Inflammatory macrophage (primary cell): Measurements from ENCODE around the gene FALEC.

Source experiments
- DNase-seq, 2 donors: peaks; one replicate each; pipeline ENCODE4 v3.0.0-alpha.2; 2020 to 2022
- total RNA-seq, 18 experiments: gene quantifications; one replicate each; lab custom pipeline; 2026; ENCODE audit warnings: mixed read lengths in 6 of 18, inconsistent platforms in 2 of 18; lab: John Stamatoyannopoulos, UW

The FALEC gene
- total RNA-seq: 0 to 0.16 (median 0.02) reads per million in 18 experiments

DNA sequence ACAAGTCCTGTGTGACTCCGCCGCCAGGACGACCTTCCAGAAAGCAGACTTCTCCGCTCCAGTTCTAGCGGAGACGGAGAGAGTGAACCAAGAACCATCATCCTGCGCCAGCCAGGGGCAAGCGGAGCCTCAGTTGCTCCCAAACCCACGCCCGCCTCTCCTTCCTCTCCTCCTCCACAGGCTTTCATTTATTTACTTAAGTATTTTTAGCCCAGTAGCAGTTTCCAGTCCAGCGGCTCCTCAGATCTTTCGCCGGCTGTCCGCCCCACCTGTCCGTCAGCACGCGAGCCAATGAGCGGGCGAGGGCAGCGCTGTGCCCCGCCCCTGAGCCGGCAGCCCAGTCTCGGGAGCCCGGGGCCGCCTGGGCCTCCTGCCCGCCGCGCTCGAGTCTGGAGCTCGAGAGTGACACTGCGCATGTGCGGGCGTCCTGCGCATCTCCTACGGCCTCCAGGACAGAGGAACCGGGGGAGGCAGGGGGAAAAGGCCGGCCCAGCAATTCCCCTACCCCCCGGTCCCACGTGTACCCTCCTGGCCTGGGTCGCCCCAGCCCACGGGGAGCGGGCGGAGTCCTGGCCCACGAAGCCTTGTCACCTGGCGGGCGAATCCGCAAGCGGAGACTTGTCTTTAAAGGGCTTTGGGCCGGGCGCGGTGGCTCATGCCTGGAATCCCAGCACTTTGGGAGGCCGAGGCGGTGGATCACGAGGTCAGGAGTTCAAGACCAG is at the start of gene FALEC:
FALEC (plus strand) TSS at position 425 of the 722 bp plus-strand sequence.
- DNase-seq: peak; percentile 96 to 97

DNA sequence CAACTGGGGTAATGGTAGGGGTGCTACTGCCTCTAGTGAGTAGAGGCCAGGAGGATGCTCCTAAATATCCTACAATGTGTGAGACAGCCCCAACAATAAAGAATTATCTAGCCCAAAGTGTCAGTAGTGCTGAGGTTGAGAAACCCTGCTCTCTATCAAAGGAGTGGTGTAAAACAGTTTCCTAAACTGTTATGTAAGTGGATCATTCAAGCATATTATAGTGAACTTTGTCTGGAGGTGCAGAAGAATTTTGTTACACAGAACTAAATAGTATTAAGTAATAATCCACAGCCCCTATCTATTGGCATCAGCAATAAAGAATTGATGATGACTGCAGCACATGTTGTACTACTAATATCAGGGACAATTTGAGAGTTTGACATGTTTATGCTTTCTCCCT is 48.6 kb upstream of the FALEC start:
- DNase-seq: no peak

DNA sequence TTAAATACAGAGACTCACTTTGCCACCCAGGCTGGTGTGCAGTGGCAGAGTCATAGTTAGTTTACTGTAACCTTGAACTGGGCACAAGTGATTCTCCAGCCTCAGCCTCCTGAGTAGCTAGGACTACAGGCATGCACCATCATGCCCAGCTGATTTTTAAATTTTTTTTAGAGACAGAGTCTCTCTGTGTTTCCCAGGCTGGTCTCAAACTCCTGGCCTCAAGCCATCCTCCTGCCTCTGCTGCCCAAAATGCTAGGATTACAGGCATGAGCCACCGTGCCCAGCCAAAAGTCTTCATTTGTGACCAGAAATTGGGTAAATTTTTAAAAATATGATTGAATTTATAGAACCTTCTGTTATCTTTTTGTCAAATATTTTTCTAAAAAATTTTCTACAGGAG is 46.3 kb upstream of the FALEC start:
- no peak for DNase-seq

DNA sequence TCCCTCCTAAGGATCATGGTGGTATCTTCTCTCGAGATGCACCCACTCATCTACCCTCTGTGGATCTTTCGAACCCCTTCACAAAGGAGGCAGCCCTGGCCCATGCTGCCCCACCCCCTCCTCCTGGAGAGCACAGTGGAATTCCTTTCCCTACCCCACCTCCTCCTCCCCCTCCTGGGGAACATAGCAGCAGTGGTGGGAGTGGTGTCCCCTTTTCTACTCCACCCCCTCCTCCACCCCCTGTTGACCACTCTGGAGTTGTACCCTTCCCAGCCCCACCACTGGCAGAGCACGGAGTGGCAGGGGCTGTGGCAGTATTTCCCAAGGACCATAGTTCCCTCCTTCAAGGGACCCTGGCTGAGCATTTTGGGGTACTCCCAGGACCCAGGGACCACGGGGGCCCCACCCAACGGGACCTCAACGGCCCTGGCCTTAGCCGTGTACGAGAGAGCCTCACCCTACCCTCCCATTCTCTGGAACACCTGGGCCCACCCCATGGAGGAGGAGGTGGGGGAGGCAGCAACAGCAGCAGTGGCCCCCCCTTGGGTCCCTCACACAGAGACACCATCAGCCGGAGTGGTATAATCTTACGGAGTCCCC is 42.9 kb upstream of the FALEC start:
- no peak for DNase-seq

DNA sequence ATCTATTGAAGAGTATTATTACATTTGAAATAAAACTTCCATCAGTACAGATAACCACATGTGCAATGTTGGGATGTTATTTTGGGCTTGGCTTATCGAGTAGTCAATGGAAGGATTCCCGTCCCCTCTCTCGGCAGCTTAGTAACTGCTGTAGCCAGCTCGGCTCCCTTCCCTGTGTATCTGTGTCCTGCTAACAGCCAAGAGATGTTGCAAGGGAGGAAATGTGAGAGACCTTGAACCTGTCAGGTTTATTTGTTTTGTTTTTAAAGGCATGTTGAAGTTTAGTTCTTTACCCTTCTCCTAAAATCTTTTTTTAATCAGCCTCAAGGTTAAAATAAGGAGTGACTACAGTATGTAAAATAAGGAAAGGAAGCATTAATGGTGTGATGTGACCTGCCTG is 41.9 kb upstream of the FALEC start:
- no peak for DNase-seq

DNA sequence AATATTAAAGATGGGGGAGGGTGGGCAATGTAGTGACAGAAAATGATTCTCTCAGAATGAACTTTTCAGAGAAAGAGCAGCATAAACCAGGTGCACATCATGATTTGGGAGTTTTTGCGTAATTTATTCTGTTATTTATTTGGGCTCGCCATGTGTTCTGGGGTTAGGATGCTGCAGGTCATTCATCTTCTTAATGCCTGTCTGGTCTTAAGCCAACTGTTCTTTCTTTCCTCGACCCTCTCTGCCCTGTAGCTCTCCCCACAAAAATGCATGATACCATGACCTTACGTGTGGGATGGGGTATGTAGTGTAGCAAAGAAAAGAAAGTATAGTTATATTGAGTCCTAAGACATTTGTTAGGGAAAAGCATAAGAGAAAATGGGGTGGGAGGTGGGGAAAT is 40.7 kb upstream of the FALEC start:
- DNase-seq: no peak

DNA sequence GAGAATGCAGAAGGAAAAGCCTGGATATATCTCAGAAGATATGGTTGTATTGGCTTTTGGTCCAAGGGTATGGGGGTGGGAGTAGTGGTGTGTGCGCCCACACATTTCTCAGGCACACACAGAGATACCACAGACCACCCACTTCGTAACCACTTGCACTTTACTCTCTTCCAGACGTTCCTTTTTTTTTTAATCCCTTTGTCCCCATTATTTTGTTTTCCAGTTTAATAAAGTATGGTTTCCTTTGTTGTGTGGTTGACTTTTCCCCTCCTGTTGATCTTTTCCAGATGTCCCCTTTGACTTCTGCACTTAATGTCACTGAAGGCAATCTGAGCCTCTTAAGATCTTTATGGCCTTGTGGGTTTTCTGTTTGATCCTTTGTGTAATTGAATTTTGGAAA is 38.8 kb upstream of the FALEC start:
- DNase-seq: no peak

DNA sequence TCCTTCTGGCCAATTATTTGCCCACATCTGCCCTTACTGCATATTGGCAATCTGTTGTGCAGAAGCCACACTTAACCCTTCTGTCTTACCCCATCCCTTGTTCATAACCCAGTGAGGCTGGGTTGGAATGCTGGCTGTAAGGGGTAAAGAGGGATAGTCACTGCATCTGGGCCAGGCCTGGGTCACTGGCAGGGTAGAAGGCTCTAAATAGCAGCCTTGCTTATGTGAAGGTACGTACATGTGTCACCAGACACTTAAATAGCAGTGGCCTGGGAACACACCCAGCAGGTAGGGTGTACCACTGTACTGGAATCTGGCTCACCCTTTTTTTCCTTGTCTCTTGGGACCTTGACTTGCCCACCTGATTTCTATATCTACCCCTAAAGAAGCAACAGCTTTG is 38.2 kb upstream of the FALEC start:
- no peak for DNase-seq

DNA sequence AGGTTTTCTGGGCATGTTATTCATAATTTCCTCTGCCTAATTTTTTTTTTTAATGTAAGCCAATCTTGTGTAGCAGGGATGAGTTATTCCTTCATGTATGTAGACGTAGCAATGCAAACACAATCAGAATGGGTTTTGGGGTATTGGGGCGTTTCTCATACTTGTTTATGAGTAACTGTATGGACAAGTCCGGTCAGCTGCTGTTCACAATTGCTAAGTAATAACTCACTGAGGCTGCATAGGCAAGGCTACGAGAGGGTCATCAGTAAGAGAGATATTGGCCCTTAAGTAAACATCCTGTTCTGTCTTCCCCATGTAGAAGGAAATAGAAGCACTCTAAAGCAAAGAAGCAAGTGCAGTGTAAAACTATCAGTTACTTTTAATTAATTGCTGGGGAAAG is 37.8 kb upstream of the FALEC start:
- no peak for DNase-seq

DNA sequence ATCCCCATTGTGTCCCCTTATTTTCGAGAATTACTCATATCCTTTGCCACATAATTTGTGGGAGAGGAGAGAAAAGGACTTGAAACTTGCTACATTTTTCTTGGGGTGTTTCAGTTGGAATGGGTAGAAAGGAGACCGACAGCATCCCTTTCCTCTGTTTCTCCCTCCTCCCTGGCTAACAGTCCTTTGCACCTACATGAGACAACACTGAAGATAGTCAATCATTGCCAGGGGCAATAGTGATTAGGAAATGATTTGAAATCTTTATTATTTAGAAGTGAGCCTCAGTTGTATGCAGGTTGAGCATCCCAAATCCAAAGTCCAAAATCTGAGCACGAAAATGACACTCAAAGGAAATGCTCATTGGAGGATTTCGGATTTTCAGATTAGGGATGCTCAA is 36.2 kb upstream of the FALEC start:
- no peak for DNase-seq

DNA sequence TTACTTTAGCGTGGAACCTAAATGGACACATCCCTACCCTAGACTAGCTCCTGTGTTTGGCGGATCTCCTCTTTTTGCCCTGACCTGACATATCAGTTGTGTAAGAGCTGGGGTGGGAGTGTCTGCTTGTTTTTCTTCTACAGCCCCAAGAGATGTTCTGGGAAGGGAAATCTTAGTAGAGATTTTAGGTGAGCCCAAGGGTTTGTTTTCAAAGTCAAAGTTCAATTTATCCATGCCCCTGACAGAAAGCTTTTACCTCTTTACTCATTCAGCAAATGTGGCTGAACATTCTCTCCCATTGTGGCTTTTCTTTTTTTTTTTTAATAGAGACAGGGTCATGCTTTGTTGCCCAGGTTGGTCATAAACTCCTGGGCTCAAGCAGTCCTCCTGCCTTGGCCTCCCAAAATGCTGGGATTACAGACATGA is 35.6 kb upstream of the FALEC start:
- DNase-seq: no peak

DNA sequence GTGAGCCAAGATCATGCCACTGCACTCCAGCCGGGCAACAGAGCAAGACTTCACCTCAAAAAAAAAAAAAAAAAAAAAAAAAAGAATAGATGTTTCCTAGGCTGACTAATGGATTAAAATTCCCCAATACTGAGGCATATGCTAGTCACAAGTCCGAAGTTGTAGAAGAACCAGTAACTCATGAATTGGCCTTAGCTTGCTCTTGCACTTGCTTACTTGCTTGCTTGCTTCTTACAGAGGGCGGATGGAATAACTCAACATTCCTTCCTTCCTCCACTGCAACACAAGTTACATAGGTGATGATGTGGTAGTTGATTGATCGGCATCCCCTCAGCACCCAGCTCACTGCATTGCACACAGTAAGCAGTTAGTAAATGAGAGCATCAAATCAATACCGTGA is 31.1 kb upstream of the FALEC start:
- DNase-seq: no peak

DNA sequence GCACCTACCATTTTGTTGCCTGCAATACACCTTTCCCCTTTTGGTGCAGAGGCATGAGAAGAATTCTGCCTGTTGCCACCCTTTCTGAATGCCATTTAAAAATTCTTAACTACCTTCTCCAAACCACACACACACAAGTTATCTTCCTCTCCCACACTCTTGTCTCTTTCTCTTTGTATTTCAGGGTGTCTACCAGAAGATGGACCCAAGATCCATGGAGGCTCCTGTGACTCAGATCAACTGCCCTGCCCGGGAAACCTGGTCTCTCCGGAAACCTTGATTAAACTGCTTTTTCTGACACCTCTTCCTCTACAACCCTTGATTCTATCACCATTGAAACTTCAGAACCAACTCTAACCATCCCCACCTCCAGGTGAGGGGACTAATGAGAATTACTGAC is 30.7 kb upstream of the FALEC start:
- DNase-seq: peak; percentile 27 to 29

DNA sequence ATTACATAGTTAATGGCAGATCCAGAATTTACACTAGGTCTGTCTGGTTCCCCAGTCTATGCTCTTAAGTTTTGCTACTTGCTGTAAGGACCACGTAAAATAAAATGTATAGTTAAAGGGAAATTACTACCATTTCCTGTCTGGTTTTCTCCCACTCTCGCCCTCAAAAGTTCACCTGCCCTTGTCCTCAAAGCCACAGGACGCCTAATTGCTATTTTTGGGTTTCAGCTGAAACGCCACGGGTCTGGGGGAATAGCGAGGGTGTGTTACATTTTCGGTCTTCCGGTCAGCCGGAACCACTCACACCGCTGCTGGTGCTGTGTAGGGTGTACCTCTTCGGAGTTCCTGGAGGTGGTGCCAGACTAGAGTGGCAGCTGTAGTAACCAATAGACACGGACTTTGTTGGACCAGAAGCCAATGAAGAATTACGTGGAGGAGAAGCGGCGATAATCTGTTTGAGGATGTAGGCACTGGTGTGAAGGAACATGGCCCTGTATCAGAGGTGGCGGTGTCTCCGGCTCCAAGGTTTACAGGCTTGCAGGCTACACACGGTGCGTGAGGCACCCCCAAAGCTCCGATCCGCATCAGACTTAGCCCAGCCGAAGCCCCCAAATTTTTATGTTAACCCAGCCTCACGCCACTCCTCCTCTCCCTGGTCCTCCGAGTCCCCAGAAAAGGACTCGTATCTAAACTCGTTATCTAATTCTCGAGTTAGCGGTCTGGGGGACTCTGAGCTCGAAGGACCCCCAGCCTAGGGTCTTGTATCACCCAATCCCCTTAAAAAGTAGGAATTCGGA is 28.4 kb upstream of the FALEC start, which contains the start of gene TARS2:
TARS2 (plus strand) TSS at position 454 of the 797 bp plus-strand sequence; CDS start at position 486, 32 bp downstream.
- DNase-seq: peak; percentile 99 to 100

DNA sequence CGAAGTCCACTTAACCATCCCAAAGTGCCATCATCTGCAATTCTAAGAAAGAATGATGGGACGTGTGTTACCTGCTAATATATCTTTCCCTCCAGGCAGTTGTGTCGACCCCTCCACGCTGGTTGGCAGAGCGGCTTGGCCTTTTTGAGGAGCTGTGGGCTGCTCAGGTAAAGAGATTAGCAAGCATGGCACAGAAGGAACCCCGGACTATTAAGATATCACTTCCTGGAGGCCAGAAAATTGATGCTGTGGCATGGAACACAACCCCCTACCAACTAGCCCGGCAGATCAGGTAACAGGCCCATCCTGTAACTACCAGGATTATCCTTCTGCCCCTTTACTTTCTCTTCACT is 27.8 kb upstream of the FALEC start:
- DNase-seq: no peak

DNA sequence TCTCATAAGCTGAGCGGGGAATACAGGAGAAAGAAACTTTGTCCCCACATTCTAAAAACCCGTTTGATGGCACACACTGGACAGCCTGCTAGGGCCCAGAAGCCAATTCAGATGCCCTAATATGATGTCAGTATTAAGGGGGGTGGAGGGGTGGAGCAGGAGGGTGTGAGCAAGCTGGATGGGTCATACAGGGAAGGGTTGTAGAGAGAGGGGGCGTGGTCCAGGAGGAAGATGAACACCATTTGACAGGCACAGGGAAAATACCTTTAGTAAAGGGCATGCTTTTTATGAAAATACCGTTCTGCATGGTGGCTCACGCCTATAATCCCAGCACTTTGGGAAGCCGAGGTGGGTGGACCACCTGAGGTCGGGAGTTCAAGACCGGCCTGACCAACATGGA is 22.4 kb upstream of the FALEC start:
- DNase-seq: no peak

DNA sequence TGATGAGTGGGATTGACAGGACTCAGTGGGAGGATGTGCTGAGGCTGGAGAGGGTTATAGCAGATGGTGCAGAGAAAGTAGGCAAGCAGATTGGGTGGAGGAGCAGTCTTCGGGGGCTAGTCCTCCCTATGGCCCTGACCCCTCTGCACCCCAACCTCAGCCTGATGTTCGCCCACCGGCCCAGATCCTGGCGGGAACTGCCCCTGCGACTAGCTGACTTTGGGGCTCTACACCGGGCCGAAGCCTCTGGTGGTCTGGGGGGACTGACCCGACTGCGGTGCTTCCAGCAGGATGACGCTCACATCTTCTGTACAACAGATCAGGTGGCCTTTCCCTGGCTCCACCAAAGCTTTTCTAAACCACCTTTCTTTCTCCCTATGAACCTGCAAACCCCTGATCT is 17.2 kb upstream of the FALEC start:
- no peak for DNase-seq

DNA sequence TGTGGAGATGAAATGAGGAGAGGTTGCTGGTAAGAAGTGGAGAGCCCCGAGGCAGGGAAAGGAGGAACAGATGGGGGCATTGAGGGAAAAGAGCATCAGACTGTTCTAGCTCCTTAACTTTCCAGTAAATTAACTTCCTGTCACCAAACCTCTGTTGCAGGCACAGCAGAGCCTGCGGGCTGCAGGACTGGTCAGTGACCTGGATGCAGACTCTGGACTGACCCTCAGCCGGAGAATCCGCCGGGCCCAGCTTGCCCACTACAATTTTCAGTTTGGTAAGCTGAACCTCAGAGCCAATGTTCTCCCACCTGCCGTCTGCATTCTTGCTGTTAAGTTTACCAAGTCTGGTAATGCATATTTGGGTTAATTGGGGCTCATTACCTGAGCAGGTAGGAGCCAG is 10.1 kb upstream of the FALEC start:
- no peak for DNase-seq

DNA sequence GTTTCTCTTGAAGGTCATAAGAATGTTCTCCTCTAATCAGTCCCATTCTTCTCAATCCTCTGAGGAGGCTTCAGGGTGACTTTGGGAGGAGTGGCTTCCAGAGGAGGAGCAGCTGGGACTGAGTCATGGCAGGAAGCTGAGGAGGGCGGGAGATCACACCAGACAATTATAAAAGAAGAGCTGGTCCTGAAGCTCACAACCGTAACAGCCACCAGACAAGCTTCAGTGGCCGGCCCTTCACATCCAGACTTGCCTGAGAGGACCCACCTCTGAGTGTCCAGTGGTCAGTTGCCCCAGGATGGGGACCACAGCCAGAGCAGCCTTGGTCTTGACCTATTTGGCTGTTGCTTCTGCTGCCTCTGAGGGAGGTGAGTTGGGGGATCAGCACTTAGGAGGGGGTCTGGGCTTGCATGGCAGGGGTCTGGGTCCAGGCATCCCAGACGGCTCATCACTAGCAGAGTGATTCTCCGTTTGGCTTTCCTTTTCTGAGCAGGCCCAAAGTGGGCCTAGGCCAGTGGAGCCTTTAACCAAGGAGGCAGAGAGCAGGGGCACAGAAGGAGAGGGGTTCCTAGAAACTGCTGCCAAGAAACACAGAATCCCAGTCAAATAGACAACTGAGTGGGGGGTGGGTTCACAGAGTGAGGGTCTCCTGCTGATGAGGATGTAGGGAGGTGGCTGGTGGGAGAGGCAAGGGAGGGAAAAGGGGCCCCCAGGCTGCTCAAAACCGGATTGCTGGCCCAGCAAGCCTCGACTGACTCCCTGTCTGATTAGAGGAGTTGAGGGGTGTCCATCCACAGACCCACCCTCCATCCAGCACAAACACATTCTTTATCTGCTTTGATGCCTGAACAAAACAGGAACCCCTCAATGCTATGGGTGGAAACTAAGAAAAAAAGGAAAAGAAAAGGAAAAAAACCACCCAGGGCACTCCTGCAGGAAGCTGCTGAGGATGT is 7.4 kb upstream of the FALEC start, which contains the start of gene ECM1:
ECM1 (plus strand) TSS at position 198 of the 953 bp plus-strand sequence; CDS start at position 299, 101 bp downstream.
- DNase-seq: peak; percentile 68 to 81

DNA sequence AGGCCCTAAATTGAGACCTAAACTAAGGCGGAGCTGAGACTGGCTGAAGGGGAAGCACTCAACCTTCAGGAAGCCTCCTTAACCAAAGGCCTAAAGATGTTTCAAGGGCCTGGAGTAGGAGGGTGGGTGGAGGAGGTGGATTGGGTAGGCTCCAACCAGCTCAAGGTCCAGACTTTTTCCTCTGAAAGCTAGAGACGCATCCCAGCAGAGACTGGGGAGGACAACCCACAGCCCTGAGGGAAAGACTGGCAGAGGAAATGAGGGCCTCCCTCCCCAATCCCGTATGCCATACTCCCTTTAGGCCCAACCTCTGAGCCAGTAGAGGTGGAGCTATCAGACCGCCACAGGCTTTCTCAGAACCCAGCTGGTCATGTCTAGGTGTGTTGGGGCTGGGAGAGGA is 6.6 kb upstream of the FALEC start:
- DNase-seq: no peak

DNA sequence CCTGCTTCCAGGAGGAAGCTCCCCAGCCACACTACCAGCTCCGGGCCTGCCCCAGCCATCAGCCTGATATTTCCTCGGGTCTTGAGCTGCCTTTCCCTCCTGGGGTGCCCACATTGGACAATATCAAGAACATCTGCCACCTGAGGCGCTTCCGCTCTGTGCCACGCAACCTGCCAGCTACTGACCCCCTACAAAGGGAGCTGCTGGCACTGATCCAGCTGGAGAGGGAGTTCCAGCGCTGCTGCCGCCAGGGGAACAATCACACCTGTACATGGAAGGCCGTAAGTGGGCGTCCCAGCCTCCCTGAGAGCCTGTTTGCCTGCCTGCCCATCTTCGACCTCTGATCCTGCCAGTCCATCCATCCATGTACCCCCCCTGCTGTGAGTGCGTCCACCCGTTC is 4.0 kb upstream of the FALEC start:
- DNase-seq: no peak

DNA sequence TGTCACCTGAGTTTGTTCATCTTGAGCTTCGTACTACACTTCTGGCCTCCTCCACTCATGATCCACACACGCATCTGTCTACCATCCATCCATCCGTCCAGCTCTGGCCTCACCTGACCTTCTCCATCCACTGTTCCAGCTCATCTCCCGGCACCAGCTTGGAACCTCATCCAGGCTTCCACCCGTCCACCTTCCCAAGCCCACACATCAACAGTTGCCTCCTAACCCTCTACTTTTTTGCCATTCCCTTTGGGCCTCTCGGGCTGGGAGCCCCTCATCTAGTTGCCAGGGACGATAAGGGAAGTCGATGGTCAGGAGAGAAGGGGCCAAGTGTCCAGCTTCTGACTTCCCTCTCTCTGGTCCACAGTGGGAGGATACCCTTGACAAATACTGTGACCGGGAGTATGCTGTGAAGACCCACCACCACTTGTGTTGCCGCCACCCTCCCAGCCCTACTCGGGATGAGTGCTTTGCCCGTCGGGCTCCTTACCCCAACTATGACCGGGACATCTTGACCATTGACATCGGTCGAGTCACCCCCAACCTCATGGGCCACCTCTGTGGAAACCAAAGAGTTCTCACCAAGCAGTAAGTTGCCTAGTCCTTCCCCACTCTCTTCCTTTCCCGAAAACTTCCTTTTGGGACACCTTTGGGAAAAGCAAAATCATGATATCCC is 3.4 kb upstream of the FALEC start:
- no peak for DNase-seq
